HG02981 (cell line): ENCODE measurements around the gene ARHGDIA.
A peak's percentile ranks its signal among the peaks of the same experiment; 100 is the strongest.

ENCODE experiments used
- ATAC-seq: cut with Tn5 transposase; IDR thresholded peaks from one replicate; pipeline ENCODE4 v1.9.1; 2021; ENCODE audit warnings: mild to moderate bottlenecking, moderate library complexity; ENCODE audit not compliant: unreplicated experiment

The ARHGDIA gene

GRCh38 chr17:81888988-81889595 lies 18.0 kb upstream of the ARHGDIA start:
- no peak for ATAC-seq

- ATAC-seq, result no peak
Observed at GRCh38 chr17:81888105-81888987, 17.2 kb upstream of the ARHGDIA start.

GRCh38 chr17:81885869-81886548 lies 14.9 kb upstream of the ARHGDIA start:
- ATAC-seq, result no peak

- no peak for ATAC-seq
Observed at GRCh38 chr17:81885454-81885853, 14.3 kb upstream of the ARHGDIA start.

- no peak for ATAC-seq
Observed at GRCh38 chr17:81884968-81885367, 13.8 kb upstream of the ARHGDIA start.

- no peak for ATAC-seq
Observed at GRCh38 chr17:81884520-81884919, 13.4 kb upstream of the ARHGDIA start.

GRCh38 chr17:81879121-81879520 lies 8.0 kb upstream of the ARHGDIA start:
- ATAC-seq, result no peak

GRCh38 chr17:81878294-81878693 lies 7.2 kb upstream of the ARHGDIA start:
- no peak for ATAC-seq

- no peak for ATAC-seq
Observed at GRCh38 chr17:81877569-81877968, 6.4 kb upstream of the ARHGDIA start.

- peak; percentile 47 for ATAC-seq
Observed at GRCh38 chr17:81871387-81872230, 472 bp upstream of the ARHGDIA start.

GRCh38 chr17:81870131-81870980 lies 781 bp downstream of the ARHGDIA start:
- peak; percentile 12 for ATAC-seq

- ATAC-seq, result no peak
Observed at GRCh38 chr17:81869221-81870130, 1.7 kb downstream of the ARHGDIA start.

GRCh38 chr17:81868674-81869220 lies 2.4 kb downstream of the ARHGDIA start:
- no peak for ATAC-seq

GRCh38 chr17:81867991-81868673 lies 3.0 kb downstream of the ARHGDIA start:
- ATAC-seq, result no peak

GRCh38 chr17:81867170-81867990 lies 3.8 kb downstream of the ARHGDIA start:
- ATAC-seq, result no peak

- no peak for ATAC-seq
Observed at GRCh38 chr17:81866440-81867169, 4.5 kb downstream of the ARHGDIA start.
